OCI-LY7 (cell line): ENCODE data around the gene SPATS1.

Experiments
- EZH2phosphoT487 ChIP-seq: fragments of 200-600 bp; sonication (generic); IDR thresholded peaks from 2 replicates; pipeline ENCODE4 v1.6.1; 2018; ENCODE audit warnings: low read depth, borderline replicate concordance, mild to moderate bottlenecking, mixed run types, antibody characterized with exemption, low read length, moderate library complexity, mixed read lengths
- TF ChIP-seq, protein P1 (sequence below): fragments of 200-600 bp; sonication (generic); conservative IDR thresholded peaks from 2 replicates; pipeline ENCODE4 v1.5.1; 2014; ENCODE audit warnings: mild to moderate bottlenecking, antibody characterized with exemption, low read length, moderate library complexity, mixed read lengths

DNA sequence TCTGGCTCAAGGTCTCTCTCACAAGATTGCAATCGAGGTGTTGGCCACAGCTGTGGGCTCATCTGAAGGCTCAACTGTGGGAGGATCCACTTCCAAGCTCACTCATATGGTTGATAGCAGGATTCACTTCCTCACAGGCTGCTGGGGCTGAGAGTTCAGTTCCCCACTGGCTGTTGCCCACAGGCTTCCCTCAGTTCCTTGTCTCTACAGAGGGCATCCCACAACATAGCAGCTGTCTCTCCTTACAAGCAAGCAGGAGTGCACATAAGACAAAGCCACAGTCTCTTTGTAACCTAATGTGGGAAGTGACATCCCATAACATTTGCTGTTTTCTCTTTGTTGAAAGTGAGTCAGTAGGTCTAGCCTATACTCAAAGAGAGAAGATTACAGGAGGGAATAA lies 14.0 kb downstream of the SPATS1 start:
- TF ChIP-seq, protein P1, sequence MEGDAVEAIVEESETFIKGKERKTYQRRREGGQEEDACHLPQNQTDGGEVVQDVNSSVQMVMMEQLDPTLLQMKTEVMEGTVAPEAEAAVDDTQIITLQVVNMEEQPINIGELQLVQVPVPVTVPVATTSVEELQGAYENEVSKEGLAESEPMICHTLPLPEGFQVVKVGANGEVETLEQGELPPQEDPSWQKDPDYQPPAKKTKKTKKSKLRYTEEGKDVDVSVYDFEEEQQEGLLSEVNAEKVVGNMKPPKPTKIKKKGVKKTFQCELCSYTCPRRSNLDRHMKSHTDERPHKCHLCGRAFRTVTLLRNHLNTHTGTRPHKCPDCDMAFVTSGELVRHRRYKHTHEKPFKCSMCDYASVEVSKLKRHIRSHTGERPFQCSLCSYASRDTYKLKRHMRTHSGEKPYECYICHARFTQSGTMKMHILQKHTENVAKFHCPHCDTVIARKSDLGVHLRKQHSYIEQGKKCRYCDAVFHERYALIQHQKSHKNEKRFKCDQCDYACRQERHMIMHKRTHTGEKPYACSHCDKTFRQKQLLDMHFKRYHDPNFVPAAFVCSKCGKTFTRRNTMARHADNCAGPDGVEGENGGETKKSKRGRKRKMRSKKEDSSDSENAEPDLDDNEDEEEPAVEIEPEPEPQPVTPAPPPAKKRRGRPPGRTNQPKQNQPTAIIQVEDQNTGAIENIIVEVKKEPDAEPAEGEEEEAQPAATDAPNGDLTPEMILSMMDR: no peak
- TF ChIP-seq EZH2phosphoT487: no peak
